Glutamatergic neuron (in vitro differentiated cells): Measurements from ENCODE around the gene VAMP5. TPM values are rescaled to one million over a fixed set of nuclear protein-coding genes. Genes with fewer than 3 reads are reported as not detected.

Experiments
- DNase-seq: peaks from one replicate; pipeline ENCODE4 v3.0.0; 2022
- H3K27ac Mint-ChIP-seq: one replicate; pipeline ENCODE4 v1.8.0; 2020; ENCODE audit warnings: mild to moderate bottlenecking, mixed read lengths, inconsistent platforms; ENCODE audit not compliant: unreplicated experiment
- H3K27me3 Mint-ChIP-seq: one replicate; pipeline ENCODE4 v1.8.0; 2020; ENCODE audit warnings: mild to moderate bottlenecking, moderate library complexity, mixed read lengths, inconsistent platforms; ENCODE audit not compliant: unreplicated experiment
- H3K36me3 Mint-ChIP-seq: one replicate; pipeline ENCODE4 v1.8.0; 2020; ENCODE audit warnings: mild to moderate bottlenecking, mixed read lengths, inconsistent platforms; ENCODE audit not compliant: unreplicated experiment
- H3K4me1 Mint-ChIP-seq: one replicate; pipeline ENCODE4 v1.8.0; 2020; ENCODE audit warnings: mild to moderate bottlenecking, low read depth, mixed read lengths, inconsistent platforms; ENCODE audit not compliant: unreplicated experiment
- H3K4me3 Mint-ChIP-seq: one replicate; pipeline ENCODE4 v1.8.0; 2020; ENCODE audit warnings: mild to moderate bottlenecking, mixed read lengths, inconsistent platforms; ENCODE audit not compliant: unreplicated experiment
- H3K9me3 Mint-ChIP-seq: one replicate; pipeline ENCODE4 v1.8.0; 2020; ENCODE audit warnings: mild to moderate bottlenecking, moderate library complexity, mixed read lengths, inconsistent platforms; ENCODE audit not compliant: unreplicated experiment
- total RNA-seq: library from RNA; stranded (reverse); fragmentation: NEBNext Ultra II Directional; extraction: Animal tissue kit (Norgen Biotek cat#: 25700); gene quantifications from one replicate; pipeline ENCODE4 v1.2.1, GENCODE V29; 2021; ENCODE audit not compliant: unreplicated experiment
- TF ChIP-seq, protein P1 (sequence below): fragments of 200-600 bp; sonication (generic); IDR thresholded peaks from one replicate; pipeline ENCODE4 v1.5.0; 2021; ENCODE audit not compliant: partially characterized antibody, unreplicated experiment

The VAMP5 gene
- total RNA-seq, 1 donor from 2014 or later: 1.4 TPM

DNA sequence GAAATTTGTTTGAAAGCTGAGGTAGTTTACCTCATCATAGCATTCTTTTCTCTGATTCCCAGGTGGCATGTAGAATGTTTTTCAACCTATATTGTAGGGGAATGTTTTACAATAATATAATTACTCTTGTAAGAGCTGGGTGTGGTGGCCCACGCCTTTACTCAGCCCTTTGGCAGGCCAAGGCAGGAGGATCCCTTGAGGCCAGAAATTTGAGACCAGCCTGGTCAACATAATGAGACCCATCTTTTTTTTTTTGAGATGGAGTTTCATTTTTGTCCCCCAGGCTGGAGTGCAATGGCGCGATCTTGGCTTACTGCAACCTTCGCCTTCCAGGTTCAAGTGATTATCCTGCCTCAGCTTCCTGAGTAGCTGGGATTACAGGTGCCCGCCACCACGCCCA, 35.4 kb downstream of the VAMP5 start:
- no peak overlapping the region for H3K27ac Mint-ChIP-seq
- no peak overlapping the region for H3K4me3 Mint-ChIP-seq
- DNase-seq: no peak
- peaks cover 4% of the 10 kb centered on the region for H3K9me3 Mint-ChIP-seq
- no peaks in the 10 kb centered on the region for H3K36me3 Mint-ChIP-seq
- peaks cover 7% of the 10 kb centered on the region for H3K4me1 Mint-ChIP-seq
- TF ChIP-seq, protein P1, sequence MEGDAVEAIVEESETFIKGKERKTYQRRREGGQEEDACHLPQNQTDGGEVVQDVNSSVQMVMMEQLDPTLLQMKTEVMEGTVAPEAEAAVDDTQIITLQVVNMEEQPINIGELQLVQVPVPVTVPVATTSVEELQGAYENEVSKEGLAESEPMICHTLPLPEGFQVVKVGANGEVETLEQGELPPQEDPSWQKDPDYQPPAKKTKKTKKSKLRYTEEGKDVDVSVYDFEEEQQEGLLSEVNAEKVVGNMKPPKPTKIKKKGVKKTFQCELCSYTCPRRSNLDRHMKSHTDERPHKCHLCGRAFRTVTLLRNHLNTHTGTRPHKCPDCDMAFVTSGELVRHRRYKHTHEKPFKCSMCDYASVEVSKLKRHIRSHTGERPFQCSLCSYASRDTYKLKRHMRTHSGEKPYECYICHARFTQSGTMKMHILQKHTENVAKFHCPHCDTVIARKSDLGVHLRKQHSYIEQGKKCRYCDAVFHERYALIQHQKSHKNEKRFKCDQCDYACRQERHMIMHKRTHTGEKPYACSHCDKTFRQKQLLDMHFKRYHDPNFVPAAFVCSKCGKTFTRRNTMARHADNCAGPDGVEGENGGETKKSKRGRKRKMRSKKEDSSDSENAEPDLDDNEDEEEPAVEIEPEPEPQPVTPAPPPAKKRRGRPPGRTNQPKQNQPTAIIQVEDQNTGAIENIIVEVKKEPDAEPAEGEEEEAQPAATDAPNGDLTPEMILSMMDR: no peak
- H3K27me3 Mint-ChIP-seq: peaks cover 6% of the 10 kb centered on the region

GRCh38 chr2:85621338-85621737, 37.1 kb downstream of the VAMP5 start:
- DNase-seq: no peak
- no peaks in the 10 kb centered on the region for H3K36me3 Mint-ChIP-seq
- H3K27ac Mint-ChIP-seq: no peak overlapping the region
- peaks cover 7% of the 10 kb centered on the region for H3K4me1 Mint-ChIP-seq
- no peaks in the 10 kb centered on the region for H3K9me3 Mint-ChIP-seq
- TF ChIP-seq, protein P1: no peak
- H3K4me3 Mint-ChIP-seq: no peak overlapping the region
- peaks cover 4% of the 10 kb centered on the region for H3K27me3 Mint-ChIP-seq

DNA sequence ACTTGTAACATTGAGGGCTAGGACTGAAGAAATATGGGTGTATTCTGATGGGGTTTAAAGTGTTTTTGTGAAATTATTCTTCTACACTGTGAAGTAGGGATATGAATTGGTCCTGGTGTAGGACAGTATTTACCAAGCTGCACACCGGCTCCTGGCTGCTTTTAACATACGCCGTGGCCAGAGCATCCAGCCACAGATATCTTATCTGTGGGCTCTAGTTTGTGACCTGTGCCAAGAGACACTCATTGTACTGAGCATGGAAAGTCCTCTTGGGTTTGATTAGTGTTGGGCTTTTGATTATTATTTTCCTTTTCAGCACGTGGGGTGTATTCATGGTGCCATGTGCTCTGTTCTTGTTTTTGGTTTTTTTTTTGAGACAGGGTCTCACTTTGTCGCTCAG, 39.8 kb downstream of the VAMP5 start:
- Mint-ChIP-seq H3K36me3 (no peaks in the 10 kb centered on the region), H3K9me3 (no peaks in the 10 kb centered on the region), H3K4me3 (no peak overlapping the region), H3K4me1 (peaks cover under 1% of the 10 kb centered on the region), H3K27ac (no peak overlapping the region), H3K27me3 (peaks cover 3% of the 10 kb centered on the region)
- DNase-seq: no peak
- TF ChIP-seq, protein P1: no peak

- no peaks in the 10 kb centered on the region for H3K36me3 Mint-ChIP-seq
- no peaks in the 10 kb centered on the region for H3K9me3 Mint-ChIP-seq
- no peaks in the 10 kb centered on the region for H3K4me1 Mint-ChIP-seq
- DNase-seq: no peak
- peaks cover 2% of the 10 kb centered on the region for H3K27me3 Mint-ChIP-seq
- no peak overlapping the region for H3K27ac Mint-ChIP-seq
- TF ChIP-seq, protein P1: no peak
- no peak overlapping the region for H3K4me3 Mint-ChIP-seq
These were observed 44.4 kb downstream of the VAMP5 start for GRCh38 chr2:85628658-85629057.

- H3K27ac Mint-ChIP-seq: no peak overlapping the region
- no peak overlapping the region for H3K4me3 Mint-ChIP-seq
- H3K27me3 Mint-ChIP-seq: no peaks in the 10 kb centered on the region
- H3K9me3 Mint-ChIP-seq: no peaks in the 10 kb centered on the region
- DNase-seq: no peak
- no peaks in the 10 kb centered on the region for H3K4me1 Mint-ChIP-seq
- H3K36me3 Mint-ChIP-seq: no peaks in the 10 kb centered on the region
- TF ChIP-seq, protein P1: no peak
These were observed 47.1 kb downstream of the VAMP5 start for GRCh38 chr2:85631316-85631715.
